HepG2 (cell line): ENCODE measurements around the gene ALPL.

Source experiments
- CHD2 ChIP-seq: IDR thresholded peaks from 2 replicates; pipeline ENCODE4 v1.6.1; 2011; ENCODE audit warnings: low read depth, low read length, improper control_type of control experiment
- E2F1 ChIP-seq: sonication (generic); formaldehyde crosslinking; IDR thresholded peaks from 2 replicates; pipeline ENCODE4 v1.5.0; 2020; ENCODE audit warnings: missing genetic modification reagents
- MNT ChIP-seq: fragments of 450-650 bp; IDR thresholded peaks from 2 replicates; pipeline ENCODE4 v1.6.1; 2016
- PCBP1 ChIP-seq: fragments of 200-400 bp; formaldehyde crosslinking; IDR thresholded peaks from 2 replicates; pipeline ENCODE4 v1.6.1; 2017; ENCODE audit warnings: mild to moderate bottlenecking, low read depth, low read length, borderline replicate concordance
- POLR2A ChIP-seq, 2 experiments: IDR thresholded peaks; 2 replicates each; pipeline ENCODE4 v1.6.1; 2011; ENCODE audit warnings: low read depth in 2 of 2, low read length in 2 of 2, mild to moderate bottlenecking in 1 of 2, moderate library complexity in 1 of 2; ENCODE audit not compliant: insufficient read depth in 1 of 2
- SIN3A ChIP-seq: IDR thresholded peaks from 2 replicates; pipeline ENCODE4 v1.6.1; 2011; ENCODE audit warnings: low read depth, mild to moderate bottlenecking, control low read depth, low read length, borderline replicate concordance
- TCF12 ChIP-seq, 2 experiments: fragments of 450-650 bp in 1 of 2; sonication (generic) in 1 of 2; formaldehyde crosslinking in 1 of 2; IDR thresholded peaks; 2 replicates each; pipeline versions ENCODE4 v1.6.1 to v1.8.0; 2017 to 2022; ENCODE audit warnings: antibody characterized with exemption in 1 of 2, mild to moderate bottlenecking in 1 of 2, missing genetic modification reagents in 1 of 2, moderate library complexity in 1 of 2
- ZNF550 ChIP-seq: sonication (generic); formaldehyde crosslinking; IDR thresholded peaks from 2 replicates; pipeline ENCODE4 v1.4.0; 2020; ENCODE audit warnings: mild to moderate bottlenecking, missing genetic modification reagents, borderline replicate concordance
- ZSCAN29 ChIP-seq: sonication (generic); formaldehyde crosslinking; conservative IDR thresholded peaks from 2 replicates; pipeline ENCODE4 v1.4.0; 2020; ENCODE audit warnings: mild to moderate bottlenecking, missing genetic modification reagents
- TF ChIP-seq, protein P1 (sequence below): sonication (generic); formaldehyde crosslinking; IDR thresholded peaks from 2 replicates; pipeline ENCODE4 v1.5.0; 2020; ENCODE audit warnings: mild to moderate bottlenecking, missing genetic modification reagents, moderate library complexity

- TF ChIP-seq POLR2A (IDR thresholded peaks at IDR 0.05; ENCODE audit: insufficient read depth in 1 of 2, low read depth in 2 of 2, low read length in 2 of 2) (no peak), SIN3A (no peak), ZSCAN29 (CRISPR knock-in tag) (no peak), E2F1 (CRISPR knock-in tag) (no peak), ZNF550 (CRISPR knock-in tag) (no peak), PCBP1 (no peak), MNT (no peak), CHD2 (no peak), TCF12 (IDR thresholded peaks at IDR 0.05) (no peak), TCF12 (CRISPR knock-in tag; IDR thresholded peaks at IDR 0.05) (no peak)
- TF ChIP-seq, protein P1, sequence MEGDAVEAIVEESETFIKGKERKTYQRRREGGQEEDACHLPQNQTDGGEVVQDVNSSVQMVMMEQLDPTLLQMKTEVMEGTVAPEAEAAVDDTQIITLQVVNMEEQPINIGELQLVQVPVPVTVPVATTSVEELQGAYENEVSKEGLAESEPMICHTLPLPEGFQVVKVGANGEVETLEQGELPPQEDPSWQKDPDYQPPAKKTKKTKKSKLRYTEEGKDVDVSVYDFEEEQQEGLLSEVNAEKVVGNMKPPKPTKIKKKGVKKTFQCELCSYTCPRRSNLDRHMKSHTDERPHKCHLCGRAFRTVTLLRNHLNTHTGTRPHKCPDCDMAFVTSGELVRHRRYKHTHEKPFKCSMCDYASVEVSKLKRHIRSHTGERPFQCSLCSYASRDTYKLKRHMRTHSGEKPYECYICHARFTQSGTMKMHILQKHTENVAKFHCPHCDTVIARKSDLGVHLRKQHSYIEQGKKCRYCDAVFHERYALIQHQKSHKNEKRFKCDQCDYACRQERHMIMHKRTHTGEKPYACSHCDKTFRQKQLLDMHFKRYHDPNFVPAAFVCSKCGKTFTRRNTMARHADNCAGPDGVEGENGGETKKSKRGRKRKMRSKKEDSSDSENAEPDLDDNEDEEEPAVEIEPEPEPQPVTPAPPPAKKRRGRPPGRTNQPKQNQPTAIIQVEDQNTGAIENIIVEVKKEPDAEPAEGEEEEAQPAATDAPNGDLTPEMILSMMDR = no peak
Observed at GRCh38 chr1:21524220-21524619, 15.0 kb downstream of the ALPL start.
